GM21576 (cell line): ENCODE data around the gene PTPRB.

Experiments used
- ATAC-seq: cut with Tn5 transposase; IDR thresholded peaks from one replicate; pipeline ENCODE4 v1.9.1; 2021; ENCODE audit warnings: mild to moderate bottlenecking, moderate library complexity; ENCODE audit not compliant: unreplicated experiment

The PTPRB gene

DNA sequence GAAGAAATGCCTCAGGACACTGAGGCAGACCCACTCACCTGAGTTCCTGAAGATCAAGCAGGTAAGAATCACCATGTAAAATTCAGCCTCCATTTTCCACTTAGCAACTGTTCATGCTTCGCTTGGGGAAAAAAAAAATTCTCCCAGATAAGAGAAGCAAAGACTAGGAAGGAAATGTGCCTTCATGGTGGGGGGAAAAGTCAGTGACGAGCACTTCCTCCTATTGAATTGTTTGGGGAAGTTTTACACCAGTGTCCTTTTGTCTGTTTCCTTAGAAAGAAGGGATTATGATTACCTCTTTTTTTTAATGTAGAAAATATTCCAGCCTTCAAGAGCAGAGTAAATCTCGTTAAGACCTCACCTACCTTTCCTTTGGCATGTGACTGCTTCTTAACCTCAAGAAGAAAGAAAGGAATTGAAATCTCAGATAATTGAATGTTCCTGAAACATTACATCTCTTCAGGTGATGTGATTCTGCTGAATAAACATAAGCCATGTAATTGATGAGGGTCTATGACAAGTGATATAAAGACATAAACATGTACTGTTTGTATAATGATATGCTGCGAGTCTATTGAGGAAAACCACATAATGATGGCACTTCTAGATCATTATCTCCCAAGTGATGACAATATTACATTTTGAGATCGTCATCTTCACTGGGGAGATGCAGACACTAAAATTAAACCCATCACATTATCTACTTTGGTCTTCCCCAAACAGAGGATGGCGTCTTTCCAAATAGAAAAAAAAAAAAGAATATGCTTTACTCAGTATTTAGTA lies at the start of gene PTPRB:
Gene PTPRB (minus strand): TSS at position 127 of the 783 bp plus-strand sequence. CDS start 34 bp downstream, at position 93.
- ATAC-seq: no peak

GRCh38 chr12:70686907-70687306 lies 49.7 kb upstream of the PTPRB start:
- ATAC-seq: no peak

- no peak for ATAC-seq
Observed at GRCh38 chr12:70686299-70686698, 49.1 kb upstream of the PTPRB start.

- no peak for ATAC-seq
Observed at GRCh38 chr12:70683976-70684375, 46.7 kb upstream of the PTPRB start.

- no peak for ATAC-seq
Observed at GRCh38 chr12:70671698-70672097, 34.5 kb upstream of the PTPRB start.

- ATAC-seq: no peak
Observed at GRCh38 chr12:70670948-70671347, 33.7 kb upstream of the PTPRB start.

DNA sequence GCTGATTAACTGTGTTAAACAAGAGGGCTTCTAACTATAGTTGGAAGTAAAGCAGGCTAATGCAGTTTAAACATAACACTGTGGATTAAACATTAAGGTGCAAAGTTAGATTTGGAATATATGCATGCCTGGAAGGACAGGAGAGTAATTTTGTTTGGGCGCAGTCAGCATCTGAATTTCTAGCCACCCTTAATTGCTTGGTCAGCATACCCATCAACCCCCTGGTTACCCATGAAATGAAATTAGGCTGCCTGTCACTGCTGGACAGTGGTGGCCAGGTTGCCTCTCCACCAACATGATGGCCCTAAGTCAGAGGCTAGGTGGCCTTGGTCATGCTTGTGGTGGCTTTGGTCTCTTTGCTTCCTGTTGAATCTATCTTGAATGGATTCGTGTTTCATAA lies 30.0 kb upstream of the PTPRB start:
- no peak for ATAC-seq

GRCh38 chr12:70666364-70666763 lies 29.1 kb upstream of the PTPRB start:
- no peak for ATAC-seq

GRCh38 chr12:70664465-70664881 lies 27.2 kb upstream of the PTPRB start:
- ATAC-seq: no peak

DNA sequence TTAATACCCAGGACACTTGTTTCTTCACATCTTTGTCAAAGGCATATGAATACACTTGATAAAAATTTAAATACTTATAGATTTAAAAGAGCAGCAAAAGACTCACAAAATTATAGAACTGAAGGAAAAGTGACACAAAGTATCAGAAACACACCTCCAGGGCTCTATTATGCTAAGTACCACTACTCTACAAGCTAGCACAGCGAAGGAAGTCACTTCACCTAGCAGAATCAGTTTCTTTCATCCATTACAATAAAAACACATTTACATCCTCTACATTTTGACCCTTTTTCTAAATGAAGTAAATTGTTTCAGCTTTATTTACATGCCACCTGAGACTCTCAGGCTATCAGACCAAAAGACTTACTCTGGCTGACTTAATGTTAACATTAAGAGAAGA lies 26.6 kb upstream of the PTPRB start:
- ATAC-seq: no peak

DNA sequence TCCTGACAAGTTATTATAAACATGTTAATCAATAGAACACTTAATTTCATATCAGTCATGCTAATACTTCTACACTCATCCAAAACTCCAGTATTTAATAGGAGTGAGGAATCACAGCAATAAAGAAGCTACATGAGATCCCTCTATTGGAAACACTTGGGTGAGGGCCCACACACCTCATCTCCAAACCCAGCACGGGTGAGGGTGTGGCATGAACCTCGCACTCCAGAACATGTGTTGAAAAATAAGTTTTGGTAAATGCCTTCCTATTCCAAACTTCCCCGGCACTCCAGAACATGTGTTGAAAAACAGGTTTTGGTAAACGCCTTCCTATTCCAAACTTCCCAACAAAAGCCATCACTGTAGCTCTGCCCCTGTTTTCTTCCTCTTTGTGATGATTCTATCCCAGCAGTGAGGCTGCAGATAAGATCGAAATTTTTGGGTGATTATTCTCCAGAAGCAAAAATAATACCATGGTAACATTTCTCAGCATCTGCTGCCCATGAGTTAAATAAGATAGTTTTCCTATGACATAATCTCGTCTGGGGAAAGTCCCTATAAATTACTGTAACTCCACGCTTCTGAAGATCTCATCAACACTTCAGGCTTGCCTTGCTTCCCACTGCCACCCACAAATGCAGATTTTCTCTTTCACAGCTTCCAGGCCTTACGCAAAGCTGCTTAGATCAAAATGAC lies 24.4 kb upstream of the PTPRB start:
- no peak for ATAC-seq

DNA sequence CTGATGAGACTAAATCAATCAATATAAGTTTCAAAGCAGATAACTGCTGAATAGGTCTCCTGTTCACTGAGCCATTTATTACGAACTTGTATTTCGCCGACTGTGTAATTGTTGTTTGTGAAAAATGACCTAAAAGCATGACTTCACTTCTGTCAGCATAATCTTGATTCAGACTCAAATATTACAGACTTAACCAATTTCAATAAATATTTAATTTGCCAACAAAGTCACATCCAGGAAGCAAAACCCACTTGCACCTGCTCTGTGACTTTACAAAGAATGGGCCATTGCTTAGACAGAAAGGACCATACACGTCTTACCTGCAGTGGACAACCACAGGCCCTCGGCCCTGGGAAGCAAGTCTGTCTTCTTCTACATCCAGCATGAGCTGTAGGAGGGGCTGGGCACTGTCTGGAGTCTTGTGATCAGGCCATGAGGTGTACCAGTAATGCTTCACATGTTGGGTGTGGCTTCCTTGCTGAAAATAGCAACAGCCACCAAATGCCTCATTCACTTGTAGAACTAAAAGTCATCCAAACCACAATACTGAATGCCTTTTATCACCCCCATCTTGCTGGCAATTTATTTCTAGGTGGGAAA lies 23.5 kb upstream of the PTPRB start:
- ATAC-seq: peak; percentile 61

- ATAC-seq: no peak
Observed at GRCh38 chr12:70660002-70660604, 22.9 kb upstream of the PTPRB start.

- ATAC-seq: no peak
Observed at GRCh38 chr12:70659077-70659606, 21.9 kb upstream of the PTPRB start.

DNA sequence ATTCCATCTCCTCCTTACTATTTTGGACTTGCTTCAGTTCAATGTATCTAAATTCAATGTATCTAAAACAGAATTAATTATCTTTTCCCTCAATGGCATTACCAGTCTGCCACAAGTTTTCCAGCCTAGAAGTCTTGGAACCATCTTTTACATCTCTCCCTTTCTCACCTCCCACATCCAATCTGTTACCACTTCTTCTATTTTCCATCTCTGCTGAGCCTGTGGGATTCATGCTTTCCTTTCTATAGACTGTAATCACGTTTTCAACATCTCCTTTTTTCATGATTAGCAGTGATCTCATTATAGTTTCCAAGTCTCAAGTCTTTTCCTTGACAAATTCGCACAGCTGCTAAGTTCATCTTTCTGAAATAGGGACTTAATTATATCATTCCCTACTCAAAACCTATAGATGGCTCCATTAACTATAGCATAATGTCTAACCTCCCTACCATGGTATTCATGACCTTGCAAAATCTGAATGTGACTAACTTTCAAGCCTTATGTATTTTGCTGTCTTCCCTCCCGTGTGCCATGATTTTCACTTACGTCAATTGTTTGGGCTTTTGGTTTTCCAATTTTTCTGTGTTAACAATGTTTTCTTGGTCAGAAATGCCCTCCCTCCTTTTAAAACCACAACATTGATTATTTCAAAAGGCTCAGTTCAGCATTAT lies 20.5 kb upstream of the PTPRB start:
- ATAC-seq: no peak

DNA sequence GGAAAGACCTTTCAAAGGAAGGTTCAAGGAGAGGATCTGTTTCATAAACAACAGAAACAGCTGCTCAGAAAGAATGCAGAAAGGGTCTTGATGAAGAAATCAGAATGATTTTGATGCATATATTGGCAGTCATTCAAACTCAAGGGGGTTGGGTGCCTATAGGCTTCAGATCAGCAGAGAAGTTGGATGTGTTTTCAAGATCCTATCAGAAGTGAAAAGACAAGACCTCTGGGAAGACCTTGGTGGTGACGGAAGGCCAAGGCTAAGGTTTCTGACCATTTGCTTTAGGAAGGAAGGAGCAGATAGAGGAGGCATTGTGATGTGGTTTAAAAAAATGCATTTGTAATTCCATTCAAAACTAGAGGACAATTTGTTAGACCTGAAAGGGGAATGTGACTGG lies 15.2 kb upstream of the PTPRB start:
- ATAC-seq: no peak

DNA sequence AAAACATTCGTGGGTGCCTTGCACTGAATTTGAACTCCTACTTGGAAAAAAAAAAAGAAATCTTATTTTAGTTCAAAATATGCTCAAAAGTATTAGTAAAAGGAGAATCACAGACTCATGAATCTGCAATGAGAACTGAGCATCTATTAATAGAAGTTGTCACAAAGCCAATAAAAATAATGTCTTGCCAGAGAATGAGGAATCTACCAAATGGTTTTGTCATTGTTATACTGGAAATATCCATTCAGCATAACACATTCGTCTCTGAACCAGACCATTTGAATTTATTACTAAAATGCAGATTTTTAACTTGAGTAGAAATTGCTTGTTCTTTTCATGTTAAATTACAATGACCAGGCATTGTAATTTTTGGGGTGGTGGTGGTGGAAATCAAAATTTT lies 11.6 kb upstream of the PTPRB start:
- ATAC-seq: no peak

DNA sequence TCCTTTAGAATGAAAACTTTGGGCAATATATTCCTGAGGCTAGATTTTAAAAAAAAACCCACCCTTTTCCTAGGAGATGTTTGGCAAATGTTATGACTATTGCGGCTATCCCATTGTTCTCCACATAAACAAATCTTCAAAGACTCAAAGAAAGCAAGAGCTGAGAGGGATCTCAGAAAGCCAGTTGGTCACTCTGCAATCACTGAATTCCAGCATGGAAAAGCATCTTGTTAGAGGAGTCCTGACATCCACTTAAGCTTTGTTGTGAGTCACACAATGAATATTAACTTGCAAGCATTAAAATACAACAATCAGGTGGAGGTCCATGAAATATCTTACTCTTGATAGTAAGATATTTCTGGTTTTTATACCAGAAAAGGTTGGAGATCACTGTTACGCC lies 11.0 kb upstream of the PTPRB start:
- no peak for ATAC-seq

- no peak for ATAC-seq
Observed at GRCh38 chr12:70646850-70647249, 9.6 kb upstream of the PTPRB start.

DNA sequence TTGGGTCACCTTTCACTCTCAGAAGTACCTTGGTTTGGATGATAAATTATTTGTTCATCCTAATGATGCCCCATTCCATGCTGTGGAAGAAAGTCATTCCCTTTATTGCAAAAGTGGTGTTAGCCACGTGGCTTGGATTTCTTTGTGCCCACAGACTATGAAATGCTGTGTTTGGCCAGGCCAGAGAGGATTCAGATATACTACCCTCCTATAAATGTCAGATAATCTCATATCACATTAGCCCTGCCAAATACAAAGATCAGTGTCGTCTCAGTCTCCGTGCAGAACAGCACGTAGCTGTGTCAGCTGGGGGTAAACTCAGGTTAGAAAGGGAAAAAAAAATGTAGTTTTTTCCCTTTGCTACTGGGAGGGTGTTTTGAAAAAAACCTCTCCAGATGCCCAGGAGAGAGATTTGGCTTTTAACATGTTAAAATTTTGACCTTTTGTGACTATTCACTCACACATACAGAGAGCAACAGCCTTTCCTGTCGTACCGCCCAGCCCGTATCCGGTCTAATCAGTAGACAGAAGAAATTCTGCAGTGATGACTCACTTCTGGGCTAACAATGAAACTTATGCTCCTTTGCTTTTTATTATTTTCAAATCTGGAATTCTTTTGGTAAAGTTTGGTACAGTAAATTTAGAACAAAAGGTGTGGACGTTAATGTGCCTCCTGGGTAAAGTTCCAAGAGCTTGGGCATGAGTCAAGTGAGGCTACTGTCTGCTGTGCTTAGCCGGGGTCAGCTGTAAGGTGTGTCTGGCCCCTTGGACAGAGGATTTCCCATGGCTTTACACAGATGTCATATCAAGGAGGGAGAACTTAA lies 8.5 kb upstream of the PTPRB start:
- peak; percentile 79 for ATAC-seq
